IPS-18c (cell line): ENCODE results near the gene COG5.

Experiments
- H3K4me3 ChIP-seq: 2 replicates; pipeline ENCODE4 v1.7.0; 2013; ENCODE audit warnings: low read depth, mild to moderate bottlenecking, low read length, moderate library complexity; ENCODE audit not compliant: insufficient read depth
- H3K9me3 ChIP-seq: one replicate; pipeline ENCODE4 v1.6.1; 2013; ENCODE audit warnings: mild to moderate bottlenecking, low read length, moderate library complexity; ENCODE audit not compliant: control insufficient read depth, insufficient read depth

COG5 gene

DNA sequence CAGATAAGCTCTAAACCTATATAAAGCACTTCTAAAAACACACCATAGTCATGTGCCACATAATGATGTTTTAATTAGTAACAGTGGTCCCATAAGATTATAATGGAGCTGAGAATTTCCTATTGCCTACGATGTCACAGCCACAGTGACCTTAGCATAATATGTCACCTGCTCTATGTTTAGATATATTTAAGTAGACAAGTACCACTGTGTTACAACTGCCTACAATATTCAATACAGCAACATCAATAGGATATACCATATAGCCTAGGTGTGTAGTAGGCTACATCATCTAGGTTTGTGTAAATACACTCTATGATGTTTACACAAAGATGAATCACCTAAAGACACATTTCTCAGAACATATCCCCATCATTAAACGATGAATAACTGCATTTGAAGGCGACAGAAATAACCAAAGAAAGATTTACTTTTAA, 69.4 kb downstream of the COG5 start:
- no peak overlapping the region for H3K4me3 ChIP-seq

DNA sequence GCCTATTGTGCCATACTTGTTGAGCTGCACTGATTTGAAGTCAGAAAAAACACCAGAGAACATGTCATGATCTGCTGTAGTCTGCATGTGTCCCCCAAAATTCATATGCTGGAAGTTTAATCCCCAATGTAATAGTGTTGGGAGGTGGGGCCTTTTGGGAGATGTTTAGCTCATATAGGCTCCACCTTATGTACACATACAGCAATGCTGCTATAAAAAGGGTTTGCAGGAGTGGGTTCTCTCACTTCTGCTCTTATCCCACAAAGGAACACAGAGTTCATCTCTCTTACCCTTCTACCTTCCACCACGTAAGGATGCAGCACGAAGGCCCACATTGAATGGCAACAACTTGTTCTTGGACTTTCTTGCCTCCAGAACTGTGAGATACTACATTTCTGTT, 70.8 kb downstream of the COG5 start:
- no peaks in the 10 kb centered on the region for H3K9me3 ChIP-seq

More for the DNA sequence above, 69.4 kb downstream of the COG5 start:
- H3K9me3 ChIP-seq = no peaks in the 10 kb centered on the region

DNA sequence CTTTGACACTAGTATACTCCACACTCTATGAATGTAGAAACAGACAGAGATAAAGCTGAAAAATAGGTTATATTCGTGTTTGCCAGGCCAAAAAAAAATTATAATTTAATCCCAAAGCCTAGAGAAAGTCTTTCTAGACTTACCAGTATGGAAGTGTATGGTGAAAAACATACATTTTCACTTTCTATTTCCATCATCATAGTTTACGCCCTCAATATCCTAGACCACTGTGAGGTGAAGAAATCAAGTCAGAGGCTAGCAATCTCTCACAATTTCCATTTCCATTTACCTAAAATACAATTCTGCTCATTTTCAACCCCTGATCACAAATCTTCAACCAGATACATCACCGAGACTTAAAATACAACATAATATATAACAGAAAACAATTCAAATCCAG, 77.7 kb downstream of the COG5 start:
- no peaks in the 10 kb centered on the region for H3K9me3 ChIP-seq
- H3K4me3 ChIP-seq = no peak overlapping the region

More for the DNA sequence above, 70.8 kb downstream of the COG5 start:
- no peak overlapping the region for H3K4me3 ChIP-seq

DNA sequence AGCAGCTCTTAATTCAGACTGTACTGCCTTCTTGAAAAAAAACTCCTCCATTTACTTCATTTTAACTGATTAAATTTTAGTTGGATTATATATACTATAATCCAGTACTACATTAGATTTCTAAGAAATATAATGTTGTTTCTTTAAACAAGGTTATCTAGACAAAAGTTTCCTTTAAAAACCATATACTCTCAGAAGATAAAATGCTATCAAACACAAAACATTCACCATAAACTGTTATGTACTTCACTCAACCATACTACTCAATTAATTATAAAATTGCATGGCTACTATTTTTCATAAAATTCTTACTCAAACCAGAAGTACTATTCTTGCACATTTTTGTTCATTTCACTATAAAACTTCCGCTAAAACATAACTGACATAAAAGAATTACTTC, 81.1 kb downstream of the COG5 start:
- no peak overlapping the region for H3K4me3 ChIP-seq
- no peaks in the 10 kb centered on the region for H3K9me3 ChIP-seq

DNA sequence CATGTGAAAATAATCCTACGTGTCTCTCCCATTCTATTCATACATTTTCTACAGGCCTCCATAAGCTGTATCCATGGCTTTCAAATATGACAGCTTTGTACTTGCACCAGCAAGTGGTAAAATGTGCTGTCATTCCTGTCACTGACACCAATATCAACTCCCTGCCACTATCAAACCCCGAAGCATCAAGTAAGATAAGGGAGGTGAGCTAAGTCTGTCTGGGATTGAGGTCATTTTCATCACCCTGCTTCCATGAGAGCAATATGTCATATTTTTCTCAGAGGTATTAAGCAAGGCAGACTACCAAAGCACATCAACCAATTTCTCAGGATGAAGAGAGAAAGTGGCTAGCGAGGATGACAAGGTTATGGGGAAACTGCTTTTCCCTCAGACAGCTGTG, 82.8 kb downstream of the COG5 start:
- no peak overlapping the region for H3K4me3 ChIP-seq
- no peaks in the 10 kb centered on the region for H3K9me3 ChIP-seq

DNA sequence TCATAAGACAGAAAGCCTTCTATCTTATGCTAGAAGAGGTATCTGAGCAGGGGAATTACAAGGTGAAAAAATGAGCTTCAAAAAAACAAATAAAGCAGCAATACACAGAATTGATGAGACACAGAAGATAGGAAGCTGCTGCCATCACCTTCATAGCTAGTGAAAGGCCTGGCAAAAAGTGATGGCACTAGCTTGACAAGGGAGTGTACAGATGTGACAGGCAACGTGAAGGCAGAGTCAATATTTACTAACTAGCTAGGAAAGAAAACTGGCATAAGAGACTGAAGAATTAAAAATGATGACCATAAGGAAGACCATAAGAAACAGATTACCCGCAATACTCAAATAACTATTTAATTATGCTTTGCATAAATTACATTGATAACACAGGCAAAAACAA, 84.4 kb downstream of the COG5 start:
- Histone ChIP-seq H3K9me3 (no peaks in the 10 kb centered on the region), H3K4me3 (no peak overlapping the region)

DNA sequence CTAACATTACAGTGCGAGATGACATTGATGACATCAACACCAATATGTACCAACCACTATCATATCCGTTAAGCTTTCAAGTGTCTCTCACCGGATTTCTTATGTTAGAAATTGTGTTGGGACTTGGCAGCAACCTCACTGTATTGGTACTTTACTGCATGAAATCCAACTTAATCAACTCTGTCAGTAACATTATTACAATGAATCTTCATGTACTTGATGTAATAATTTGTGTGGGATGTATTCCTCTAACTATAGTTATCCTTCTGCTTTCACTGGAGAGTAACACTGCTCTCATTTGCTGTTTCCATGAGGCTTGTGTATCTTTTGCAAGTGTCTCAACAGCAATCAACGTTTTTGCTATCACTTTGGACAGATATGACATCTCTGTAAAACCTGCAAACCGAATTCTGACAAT, 89.6 kb downstream of the COG5 start:
- no peaks in the 10 kb centered on the region for H3K9me3 ChIP-seq
- no peak overlapping the region for H3K4me3 ChIP-seq

DNA sequence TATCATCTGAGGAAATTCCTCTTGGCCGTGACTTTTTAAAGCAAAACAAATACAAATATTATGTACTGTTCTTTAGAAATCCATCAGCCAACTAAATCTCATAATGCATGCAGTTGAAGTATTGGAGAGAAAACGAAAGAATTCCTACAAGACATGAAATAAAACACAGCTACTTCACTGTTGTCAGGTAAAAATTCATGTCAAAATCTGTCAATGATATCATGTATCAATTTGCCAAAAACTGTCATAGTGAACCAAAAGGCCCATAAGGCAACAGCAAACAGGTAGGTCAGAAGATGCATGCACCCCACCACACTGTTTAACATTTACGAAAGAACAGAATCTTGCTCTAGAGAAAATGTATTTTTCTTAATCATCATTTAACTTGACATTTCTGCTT, 91.6 kb downstream of the COG5 start:
- Histone ChIP-seq H3K9me3 (no peaks in the 10 kb centered on the region), H3K4me3 (no peak overlapping the region)

DNA sequence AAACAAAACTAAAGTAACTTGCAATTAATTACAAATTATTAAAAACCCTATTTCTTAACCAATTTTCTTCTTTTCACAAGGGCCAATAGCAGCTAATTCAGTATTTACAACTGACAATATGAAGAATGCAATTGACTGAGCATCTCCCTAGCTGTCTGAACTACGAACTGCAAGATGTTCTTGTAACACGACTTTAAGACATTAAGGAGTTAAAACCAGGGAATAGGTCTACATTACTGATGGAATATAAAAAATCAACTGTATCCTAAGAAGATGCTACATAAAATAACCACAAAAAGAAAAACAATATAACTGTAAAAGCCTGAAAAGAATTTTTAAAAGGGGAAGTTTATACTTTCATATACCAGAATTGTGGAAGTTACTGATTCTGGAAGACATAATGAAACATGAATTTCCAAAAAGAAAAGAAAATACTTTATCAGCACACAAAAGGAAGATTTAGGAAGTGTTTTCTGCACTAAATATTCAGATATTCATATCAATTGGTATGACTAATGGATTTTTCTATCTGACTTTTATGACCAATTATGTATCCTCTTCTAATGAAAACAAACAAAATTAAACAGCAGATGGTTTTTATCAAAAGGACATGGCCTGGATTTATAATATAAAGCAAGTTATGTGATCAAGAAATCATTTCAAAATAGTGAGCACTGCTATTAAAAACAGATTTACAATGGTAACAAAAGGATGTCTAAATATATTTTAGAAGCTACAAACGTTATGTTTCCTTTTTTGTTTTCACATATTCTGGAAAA, 92.2 kb downstream of the COG5 start:
- no peak overlapping the region for H3K4me3 ChIP-seq
- H3K9me3 ChIP-seq = no peaks in the 10 kb centered on the region

DNA sequence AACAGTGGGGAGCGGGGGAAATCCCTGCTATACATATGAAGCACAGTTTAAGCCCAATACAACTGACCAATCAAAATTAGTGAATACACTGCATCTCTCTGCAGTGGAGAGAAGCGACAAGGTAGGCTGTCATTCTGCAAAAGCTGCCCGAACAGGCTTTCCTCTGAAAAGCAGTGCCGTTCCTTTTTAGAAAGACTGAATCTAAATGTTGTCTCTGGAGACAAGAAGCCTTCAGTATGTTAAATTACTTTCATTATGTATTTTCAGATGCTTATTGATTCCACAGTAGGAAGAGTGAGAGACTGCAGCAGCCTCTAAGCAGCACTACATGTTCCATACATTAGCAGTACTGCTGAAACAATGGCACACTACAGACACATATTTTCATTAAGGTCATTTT, 93.8 kb downstream of the COG5 start, which contains the start of gene GPR22:
Gene GPR22, plus strand, starts transcription at position 129 of the 400 bp plus-strand sequence. CDS start 4,004 bp downstream, outside the sequence.
- Histone ChIP-seq H3K9me3 (no peaks in the 10 kb centered on the region), H3K4me3 (no peak within 1 kb of the TSS)

DNA sequence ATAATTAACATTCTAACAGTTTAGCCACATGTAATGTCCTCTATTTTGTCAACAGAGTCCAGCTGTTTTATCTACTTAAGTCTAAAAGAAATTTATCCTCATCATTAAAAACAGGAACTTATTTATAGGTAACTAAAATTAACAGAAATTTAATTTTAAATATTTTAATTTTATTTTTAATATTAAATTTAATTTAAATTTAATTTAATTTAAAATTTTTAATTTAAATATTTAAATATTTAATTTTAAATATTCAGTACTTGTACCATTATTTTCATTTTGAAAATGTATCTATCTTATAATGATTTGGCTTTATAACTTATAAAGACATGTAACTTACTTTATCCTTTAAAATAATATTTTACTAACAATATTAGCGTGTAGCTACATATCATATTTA, 94.9 kb downstream of the COG5 start:
- no peaks in the 10 kb centered on the region for H3K9me3 ChIP-seq
- no peak overlapping the region for H3K4me3 ChIP-seq

DNA sequence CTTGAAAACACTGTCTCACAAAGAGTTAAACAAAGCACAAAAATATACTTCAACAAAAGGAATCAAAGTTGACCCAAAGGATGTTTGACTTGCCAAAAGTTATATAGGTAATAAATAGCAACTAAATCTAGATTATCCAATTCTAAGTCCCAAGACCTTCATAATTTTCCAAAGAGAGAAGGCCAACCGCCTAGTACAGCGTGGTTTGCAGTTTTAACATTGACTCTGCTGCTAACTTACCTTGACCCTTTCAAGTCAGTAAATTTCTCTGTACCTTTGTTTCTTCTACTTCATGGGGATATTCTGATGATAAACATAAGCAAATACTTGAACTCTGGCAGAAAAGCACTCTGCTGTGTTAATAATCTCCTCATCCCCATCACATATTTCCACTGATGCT, 95.7 kb downstream of the COG5 start:
- Histone ChIP-seq H3K9me3 (no peaks in the 10 kb centered on the region), H3K4me3 (no peak overlapping the region)

DNA sequence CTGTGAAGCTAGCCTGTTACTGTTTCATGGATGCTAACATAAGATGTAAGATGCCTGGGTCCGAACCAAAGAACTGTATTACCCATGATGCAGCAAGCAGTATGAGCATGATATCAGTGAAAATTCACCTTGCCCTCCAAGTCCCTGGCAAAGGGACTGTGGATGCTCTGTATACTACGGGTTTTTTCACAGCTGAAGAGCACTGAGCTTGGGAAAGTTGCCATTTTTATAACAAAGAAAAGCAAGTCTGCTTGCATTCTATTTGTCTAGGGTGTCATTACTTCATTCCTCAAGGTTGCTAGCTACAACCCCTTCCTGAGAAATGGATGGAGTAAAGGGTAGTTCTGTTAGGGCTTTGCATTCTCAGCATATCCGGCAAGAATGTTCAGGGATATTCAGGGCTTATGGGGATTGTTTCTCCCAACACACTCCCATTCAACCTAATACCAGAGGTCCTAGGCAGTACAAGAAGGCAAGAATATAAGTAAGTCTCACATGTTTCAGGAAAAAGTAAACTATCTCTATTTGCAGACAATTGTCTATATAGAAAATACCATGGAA, 99.0 kb downstream of the COG5 start:
- H3K4me3 ChIP-seq = no peak overlapping the region
- H3K9me3 ChIP-seq = no peaks in the 10 kb centered on the region

DNA sequence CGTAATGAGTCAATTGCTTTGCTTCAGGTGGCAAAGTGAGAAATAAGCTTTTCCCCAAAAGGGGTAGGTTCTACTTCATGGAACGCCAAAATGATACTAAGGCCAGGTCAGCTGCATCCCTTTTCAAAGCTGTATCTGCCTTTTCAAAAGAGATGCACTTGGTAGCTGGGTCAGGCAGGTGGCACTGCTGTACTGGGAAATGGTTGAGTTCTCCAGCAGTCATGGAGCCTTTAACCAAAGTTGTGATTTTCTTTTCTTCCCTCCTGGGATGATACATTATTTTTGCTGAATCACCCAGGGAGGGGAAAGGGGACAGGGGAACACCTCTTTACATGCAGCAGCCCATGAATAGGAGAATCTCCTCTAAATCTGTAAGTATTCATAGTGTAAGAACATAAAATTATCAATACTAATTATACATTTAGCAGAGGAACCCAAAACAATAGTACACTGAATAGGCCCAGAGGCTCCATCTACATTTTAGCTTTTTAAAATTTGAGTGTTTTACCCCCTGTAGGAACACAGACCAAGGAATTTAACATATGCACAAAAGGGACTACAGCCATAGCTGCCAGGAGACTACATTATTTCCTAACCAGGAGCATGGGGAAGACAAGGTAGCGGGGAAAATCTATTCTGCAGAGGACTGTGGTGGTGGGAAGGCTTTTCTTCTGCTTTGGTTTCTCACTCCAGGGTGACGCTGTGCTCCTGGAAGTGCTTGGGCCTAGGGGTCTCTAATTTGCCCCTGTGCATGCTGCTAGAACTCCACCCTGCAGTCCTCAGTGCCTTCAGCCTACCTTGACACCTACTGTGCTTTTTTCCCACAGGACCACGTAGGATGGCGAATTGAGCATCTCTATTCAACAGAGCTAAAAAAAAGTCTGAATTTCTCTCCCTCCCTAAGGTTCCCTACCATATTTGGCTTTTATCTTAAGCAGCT, 100.3 kb downstream of the COG5 start:
- H3K9me3 ChIP-seq = no peaks in the 10 kb centered on the region
- no peak overlapping the region for H3K4me3 ChIP-seq

DNA sequence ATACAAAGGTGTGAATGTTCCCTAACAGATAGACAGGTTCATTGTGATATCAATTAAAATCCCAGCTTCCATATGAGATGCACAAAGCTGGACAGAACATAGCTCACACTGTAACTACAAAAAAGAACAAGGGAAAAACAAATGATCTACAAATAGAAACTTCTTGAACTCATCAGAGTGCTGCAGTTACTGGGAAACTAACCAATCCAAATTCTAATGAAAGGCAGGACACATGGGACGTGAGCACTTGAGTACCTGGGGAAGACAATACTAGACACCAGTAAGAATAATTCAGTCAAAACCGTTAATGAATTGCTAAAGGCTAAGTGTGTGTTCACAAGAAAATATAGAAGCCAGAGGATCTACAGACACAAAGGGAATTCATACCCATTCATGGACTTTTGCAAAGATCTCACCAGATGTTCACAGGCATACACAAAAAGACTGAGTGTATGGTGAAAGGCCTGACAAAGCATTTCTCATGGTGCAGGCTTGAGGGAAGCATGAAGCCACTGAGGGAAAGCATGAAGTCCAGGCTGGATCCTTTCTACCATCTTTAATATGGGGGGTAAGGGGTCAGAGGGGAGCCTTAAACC, 101.7 kb downstream of the COG5 start:
- H3K9me3 ChIP-seq = no peaks in the 10 kb centered on the region
- H3K4me3 ChIP-seq = no peak overlapping the region

DNA sequence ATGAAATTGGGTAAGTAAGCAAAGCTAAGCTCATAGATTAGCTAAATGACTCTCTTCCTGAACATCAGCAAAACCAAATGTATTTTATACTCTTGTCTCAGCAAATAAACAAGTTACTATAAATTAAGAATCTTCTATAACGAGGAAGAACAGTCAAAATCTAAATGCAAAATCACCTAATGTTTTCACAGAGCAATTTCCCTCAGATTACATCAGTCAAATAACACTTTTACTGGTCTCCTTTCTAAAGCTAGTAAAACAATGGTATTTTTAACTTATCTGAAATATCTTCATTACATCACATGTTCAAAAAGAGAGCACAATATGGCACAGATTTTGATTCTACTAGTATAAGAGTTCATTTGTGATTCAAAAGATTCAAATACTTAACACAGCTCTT, 110.3 kb downstream of the COG5 start:
- Histone ChIP-seq H3K9me3 (no peaks in the 10 kb centered on the region), H3K4me3 (no peak overlapping the region)

DNA sequence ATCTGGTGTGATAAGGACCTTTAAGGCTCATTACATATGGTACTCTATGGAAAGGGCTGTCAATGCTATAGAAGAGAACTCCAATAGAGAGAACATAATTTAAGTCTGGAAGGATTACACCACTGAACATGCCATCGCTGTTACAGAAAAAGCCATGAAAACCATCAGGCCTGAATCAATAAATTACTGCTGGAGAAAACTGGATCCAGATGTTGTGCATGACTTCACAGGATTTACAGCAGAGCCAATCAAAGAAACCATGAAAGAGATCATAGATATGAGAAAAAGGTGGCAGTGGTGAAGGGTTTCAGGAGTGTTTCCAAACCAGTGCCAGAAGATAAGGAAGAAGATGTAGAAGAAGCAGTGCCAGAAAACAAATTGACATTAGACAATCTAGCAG, 112.8 kb downstream of the COG5 start:
- H3K4me3 ChIP-seq = no peak overlapping the region

More for the DNA sequence above, 112.8 kb downstream of the COG5 start:
- H3K9me3 ChIP-seq = no peaks in the 10 kb centered on the region
